ENCODE measurements around the gene ZNF189. TPM values are rescaled to one million over a fixed set of nuclear protein-coding genes. Genes with fewer than 3 reads are reported as not detected.

ZNF189 gene
- total RNA-seq, 1 donor from 2014 or later = 31.0 TPM

- no peak overlapping the region for H3K27ac Mint-ChIP-seq (ENCODE audit: unreplicated experiment)
- no peak for TF ChIP-seq CTCF (IDR thresholded peaks at IDR 0.05; ENCODE audit: unreplicated experiment)
- no peak overlapping the region for H3K4me3 Mint-ChIP-seq (ENCODE audit: unreplicated experiment)
- H3K36me3 Mint-ChIP-seq (ENCODE audit: low read depth, unreplicated experiment) = no peaks in the 10 kb centered on the region
- no peak for DNase-seq (ENCODE audit: low spot score)
- no peaks in the 10 kb centered on the region for H3K9me3 Mint-ChIP-seq (ENCODE audit: unreplicated experiment)
- H3K27me3 Mint-ChIP-seq (ENCODE audit: unreplicated experiment) = no peaks in the 10 kb centered on the region
- peaks cover 6% of the 10 kb centered on the region for H3K4me1 Mint-ChIP-seq (ENCODE audit: unreplicated experiment)
Observed at GRCh38 chr9:101354143-101354764, 44.4 kb upstream of the ZNF189 start.

GRCh38 chr9:101354765-101355708 is 43.6 kb upstream of the ZNF189 start:
- no peaks in the 10 kb centered on the region for H3K27me3 Mint-ChIP-seq (ENCODE audit: unreplicated experiment)
- TF ChIP-seq CTCF (IDR thresholded peaks at IDR 0.05; ENCODE audit: unreplicated experiment) = no peak
- H3K4me3 Mint-ChIP-seq (ENCODE audit: unreplicated experiment) = no peak overlapping the region
- no peaks in the 10 kb centered on the region for H3K36me3 Mint-ChIP-seq (ENCODE audit: low read depth, unreplicated experiment)
- no peak overlapping the region for H3K27ac Mint-ChIP-seq (ENCODE audit: unreplicated experiment)
- no peak for DNase-seq (ENCODE audit: low spot score)
- H3K9me3 Mint-ChIP-seq (ENCODE audit: unreplicated experiment) = no peaks in the 10 kb centered on the region
- H3K4me1 Mint-ChIP-seq (ENCODE audit: unreplicated experiment) = peaks cover 6% of the 10 kb centered on the region

- DNase-seq (ENCODE audit: low spot score) = no peak
- no peak for TF ChIP-seq CTCF (IDR thresholded peaks at IDR 0.05; ENCODE audit: unreplicated experiment)
- no peaks in the 10 kb centered on the region for H3K27me3 Mint-ChIP-seq (ENCODE audit: unreplicated experiment)
- H3K4me1 Mint-ChIP-seq (ENCODE audit: unreplicated experiment) = peaks cover 6% of the 10 kb centered on the region
- no peaks in the 10 kb centered on the region for H3K36me3 Mint-ChIP-seq (ENCODE audit: low read depth, unreplicated experiment)
- H3K27ac Mint-ChIP-seq (ENCODE audit: unreplicated experiment) = no peak overlapping the region
- no peak overlapping the region for H3K4me3 Mint-ChIP-seq (ENCODE audit: unreplicated experiment)
- no peaks in the 10 kb centered on the region for H3K9me3 Mint-ChIP-seq (ENCODE audit: unreplicated experiment)
Observed at GRCh38 chr9:101356619-101357018, 42.0 kb upstream of the ZNF189 start.

GRCh38 chr9:101359679-101360078 is 39.0 kb upstream of the ZNF189 start:
- no peak for DNase-seq (ENCODE audit: low spot score)
- no peaks in the 10 kb centered on the region for H3K27me3 Mint-ChIP-seq (ENCODE audit: unreplicated experiment)
- H3K9me3 Mint-ChIP-seq (ENCODE audit: unreplicated experiment) = no peaks in the 10 kb centered on the region
- no peaks in the 10 kb centered on the region for H3K4me1 Mint-ChIP-seq (ENCODE audit: unreplicated experiment)
- no peaks in the 10 kb centered on the region for H3K36me3 Mint-ChIP-seq (ENCODE audit: low read depth, unreplicated experiment)
- no peak overlapping the region for H3K4me3 Mint-ChIP-seq (ENCODE audit: unreplicated experiment)
- no peak for TF ChIP-seq CTCF (IDR thresholded peaks at IDR 0.05; ENCODE audit: unreplicated experiment)
- no peak overlapping the region for H3K27ac Mint-ChIP-seq (ENCODE audit: unreplicated experiment)

GRCh38 chr9:101360647-101361046 is 38.0 kb upstream of the ZNF189 start:
- Mint-ChIP-seq H3K4me3 (ENCODE audit: unreplicated experiment) (no peak overlapping the region), H3K27me3 (ENCODE audit: unreplicated experiment) (no peaks in the 10 kb centered on the region), H3K4me1 (ENCODE audit: unreplicated experiment) (no peaks in the 10 kb centered on the region), H3K27ac (ENCODE audit: unreplicated experiment) (no peak overlapping the region), H3K36me3 (ENCODE audit: low read depth, unreplicated experiment) (no peaks in the 10 kb centered on the region), H3K9me3 (ENCODE audit: unreplicated experiment) (no peaks in the 10 kb centered on the region)
- DNase-seq (ENCODE audit: low spot score) = no peak
- TF ChIP-seq CTCF (IDR thresholded peaks at IDR 0.05; ENCODE audit: unreplicated experiment) = no peak

All from endothelial cell (in vitro differentiated cells).